GM19372 (cell line): ENCODE measurements around the gene MARCHF10.

Experiments used
- ATAC-seq: cut with Tn5 transposase; IDR thresholded peaks from one replicate; pipeline ENCODE4 v1.9.1; 2021; ENCODE audit warnings: mild to moderate bottlenecking, low read depth, moderate library complexity; ENCODE audit not compliant: unreplicated experiment

The MARCHF10 gene

DNA sequence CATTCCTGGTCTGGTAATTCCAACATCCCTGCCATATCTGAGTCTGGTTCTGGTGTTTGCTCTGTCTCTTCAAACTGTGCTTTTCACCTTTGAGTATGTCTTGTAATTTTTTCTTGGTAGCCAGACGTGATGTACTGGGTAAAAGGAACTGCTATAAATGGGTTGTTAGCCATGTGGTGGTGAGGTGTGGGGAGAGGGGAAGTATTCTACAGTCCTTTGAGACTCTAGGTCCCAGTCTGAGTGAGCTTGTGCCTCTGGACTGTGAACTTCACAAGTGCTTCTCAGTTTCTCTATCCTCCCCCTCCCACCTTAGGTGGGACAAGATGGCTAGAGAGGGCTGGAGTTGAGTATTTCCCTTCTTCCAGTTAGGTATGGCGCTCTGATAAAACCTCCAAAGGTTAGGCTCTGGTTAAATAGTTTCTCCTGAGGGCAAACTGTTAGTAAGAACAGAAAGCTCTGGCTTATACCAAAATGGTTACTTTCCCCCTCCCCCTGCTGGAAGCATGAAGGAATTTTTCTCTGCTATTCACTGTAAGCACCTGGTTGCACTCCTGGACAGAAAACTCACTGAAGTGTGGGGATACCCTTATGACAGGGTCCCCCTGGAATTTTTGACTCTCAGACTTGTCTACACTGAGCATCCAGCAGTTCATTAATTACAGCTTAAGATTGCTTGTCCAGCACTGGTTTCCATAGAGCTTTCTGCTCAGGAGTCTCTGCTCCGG lies 87.8 kb downstream of the MARCHF10 start:
- no peak for ATAC-seq

GRCh38 chr17:62719586-62719985 lies 88.5 kb downstream of the MARCHF10 start:
- ATAC-seq, result no peak

DNA sequence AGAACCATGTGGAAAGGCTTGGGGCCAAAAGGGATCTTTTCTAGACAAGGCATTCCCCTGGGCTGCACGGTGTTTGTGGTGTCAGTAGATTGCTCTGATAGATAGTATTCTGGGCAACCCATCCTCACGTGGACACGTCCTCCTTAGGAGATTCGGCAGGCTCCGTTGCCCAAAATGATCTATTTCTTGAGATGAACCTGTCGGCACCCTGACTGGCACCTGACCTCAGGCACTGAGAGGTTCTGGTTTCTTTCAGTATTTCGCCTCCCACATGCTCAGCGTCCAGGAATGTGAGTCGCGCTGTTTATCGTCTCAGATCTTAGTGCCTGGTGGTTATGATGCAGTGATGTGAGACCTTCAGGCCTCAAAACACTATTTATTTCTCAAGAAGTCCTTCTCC lies 89.7 kb downstream of the MARCHF10 start:
- no peak for ATAC-seq

- no peak for ATAC-seq
Measured at GRCh38 chr17:62717889-62718288, 90.2 kb downstream of the MARCHF10 start.

DNA sequence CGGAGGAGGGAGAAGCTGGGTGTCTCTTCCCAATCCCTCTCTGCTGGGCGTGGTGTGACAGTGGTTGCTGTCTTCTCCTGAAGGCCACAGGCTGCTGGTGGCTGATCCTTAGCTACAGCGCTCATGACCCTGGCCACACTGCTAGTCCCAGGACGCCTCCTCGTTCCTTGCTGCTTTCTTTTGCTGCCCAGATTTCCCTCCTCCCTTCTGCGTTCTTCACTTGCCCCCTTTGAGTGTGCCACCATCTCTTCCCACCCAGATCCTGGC lies 90.6 kb downstream of the MARCHF10 start:
- ATAC-seq, result no peak

GRCh38 chr17:62716834-62717588 lies 91.1 kb downstream of the MARCHF10 start:
- ATAC-seq, result no peak

DNA sequence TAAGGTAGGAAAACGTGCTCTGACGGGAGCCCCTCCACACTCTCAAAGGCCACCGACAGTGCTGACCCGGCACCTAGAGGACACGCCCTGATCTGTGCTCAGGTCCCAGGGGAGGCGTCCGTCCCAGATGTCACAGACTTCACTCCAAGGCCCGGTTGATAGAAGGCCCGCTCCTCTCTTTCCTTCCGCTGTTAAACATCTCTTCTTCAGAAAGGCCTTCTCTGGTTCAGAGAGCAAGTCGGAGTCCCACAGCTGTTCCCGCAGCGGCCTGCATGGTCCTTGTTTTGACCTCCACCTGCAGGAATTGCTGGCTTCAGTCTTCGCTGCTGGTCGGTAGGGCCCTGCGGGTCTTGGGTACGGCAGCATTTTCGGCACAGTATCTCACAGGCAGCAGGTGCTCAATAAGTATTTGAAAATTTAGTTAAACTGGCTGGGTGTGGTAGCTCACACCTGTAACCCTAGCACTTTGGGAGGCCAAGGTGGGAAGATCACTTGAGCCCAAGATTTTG lies 92.2 kb downstream of the MARCHF10 start:
- ATAC-seq, result no peak

- ATAC-seq, result no peak
Measured at GRCh38 chr17:62714016-62714777, 93.9 kb downstream of the MARCHF10 start.

- no peak for ATAC-seq
Measured at GRCh38 chr17:62713086-62713881, 94.8 kb downstream of the MARCHF10 start.

DNA sequence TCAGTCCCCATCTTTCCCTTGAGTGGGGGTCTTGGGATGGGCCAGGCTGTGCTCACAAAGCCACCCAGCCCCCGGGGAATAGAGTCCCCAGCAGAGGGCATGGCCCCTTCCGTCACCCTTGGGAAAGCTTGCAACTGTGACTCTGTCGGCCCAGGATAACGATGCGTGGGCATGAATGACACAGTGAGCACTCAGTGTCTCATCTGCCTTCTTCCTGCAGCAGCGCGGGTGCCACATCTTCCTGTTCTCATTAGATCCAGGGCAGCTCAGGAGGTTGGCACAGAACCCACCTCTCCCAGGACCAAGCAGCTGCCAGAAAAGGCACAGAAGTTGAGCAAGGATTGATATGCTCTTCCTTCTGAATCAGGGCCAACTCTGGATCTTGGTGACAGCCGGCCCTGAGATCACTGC lies 95.9 kb downstream of the MARCHF10 start:
- no peak for ATAC-seq

GRCh38 chr17:62708587-62708986 lies 99.5 kb downstream of the MARCHF10 start:
- no peak for ATAC-seq

GRCh38 chr17:62707425-62707739 lies 100.7 kb downstream of the MARCHF10 start:
- ATAC-seq, result no peak

GRCh38 chr17:62706598-62707424 lies 101.3 kb downstream of the MARCHF10 start:
- ATAC-seq, result no peak

DNA sequence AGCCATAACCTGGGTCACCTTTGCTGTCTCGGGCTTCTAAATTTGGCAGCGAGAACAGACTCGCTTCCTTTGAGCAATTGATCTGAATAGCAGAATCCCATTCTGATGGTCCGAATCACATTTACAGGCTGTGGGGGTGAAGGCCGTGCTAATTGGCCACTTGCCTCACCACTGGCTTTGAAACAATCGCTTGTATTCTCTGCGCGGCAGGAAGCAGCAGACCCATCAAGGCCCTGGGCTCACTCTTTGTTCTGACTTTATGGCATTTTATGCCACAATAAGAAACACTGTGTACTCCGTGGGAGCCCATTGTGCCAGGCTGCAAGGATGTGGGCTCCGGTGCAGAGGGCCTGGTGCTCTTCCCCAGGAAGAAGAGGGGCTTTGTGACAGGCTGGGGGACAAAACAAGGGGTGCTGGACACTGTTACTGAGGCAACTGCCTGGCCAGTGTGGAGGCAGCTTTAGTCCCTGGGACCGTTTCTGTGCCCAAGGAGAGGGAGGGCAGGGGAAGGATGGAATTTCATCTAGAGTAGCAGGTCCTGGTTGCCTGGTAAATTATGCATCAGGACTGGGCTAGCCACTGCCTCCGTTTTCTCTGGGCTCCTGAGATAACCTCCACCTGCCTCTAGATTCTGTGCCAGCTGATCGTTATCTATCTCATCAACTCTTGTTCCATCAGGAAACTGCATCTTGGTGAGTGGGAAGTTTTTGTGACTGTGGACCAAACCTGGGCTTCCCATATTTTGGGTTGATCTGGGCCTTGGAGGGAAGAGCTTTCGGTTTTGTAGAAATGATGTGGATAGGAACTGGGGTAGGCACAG lies 102.1 kb downstream of the MARCHF10 start:
- ATAC-seq, result no peak

GRCh38 chr17:62705156-62705777 lies 102.8 kb downstream of the MARCHF10 start:
- no peak for ATAC-seq

DNA sequence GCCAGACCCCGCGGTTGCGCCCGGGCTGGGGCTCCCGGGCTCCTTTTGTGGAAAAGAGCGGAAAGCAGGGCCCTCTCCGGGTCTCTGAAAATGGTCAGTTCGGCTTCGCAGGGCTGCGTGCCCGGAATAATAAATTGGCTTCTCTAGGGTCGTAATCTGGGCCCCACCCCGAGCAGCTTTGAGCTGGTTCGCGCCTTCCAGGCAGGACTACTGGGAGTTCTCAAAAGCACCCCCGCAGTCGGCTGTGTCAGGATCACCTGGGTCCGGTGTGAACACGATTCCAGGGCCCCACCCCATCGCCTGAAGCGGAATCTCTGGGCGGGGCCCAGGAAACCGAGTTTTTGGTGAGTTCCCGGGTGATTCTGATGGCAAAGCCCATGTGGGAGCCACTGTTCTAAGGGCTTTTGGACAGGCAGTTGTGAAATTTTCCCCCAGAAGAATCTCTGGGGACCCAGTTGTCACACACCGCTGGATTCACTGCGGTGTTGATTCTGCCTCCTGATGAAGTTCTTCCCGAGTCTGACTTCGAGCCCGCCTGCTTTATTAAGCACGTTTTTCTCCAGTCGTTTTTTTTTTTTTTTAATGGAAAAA lies 103.6 kb downstream of the MARCHF10 start:
- peak; percentile 15 for ATAC-seq

DNA sequence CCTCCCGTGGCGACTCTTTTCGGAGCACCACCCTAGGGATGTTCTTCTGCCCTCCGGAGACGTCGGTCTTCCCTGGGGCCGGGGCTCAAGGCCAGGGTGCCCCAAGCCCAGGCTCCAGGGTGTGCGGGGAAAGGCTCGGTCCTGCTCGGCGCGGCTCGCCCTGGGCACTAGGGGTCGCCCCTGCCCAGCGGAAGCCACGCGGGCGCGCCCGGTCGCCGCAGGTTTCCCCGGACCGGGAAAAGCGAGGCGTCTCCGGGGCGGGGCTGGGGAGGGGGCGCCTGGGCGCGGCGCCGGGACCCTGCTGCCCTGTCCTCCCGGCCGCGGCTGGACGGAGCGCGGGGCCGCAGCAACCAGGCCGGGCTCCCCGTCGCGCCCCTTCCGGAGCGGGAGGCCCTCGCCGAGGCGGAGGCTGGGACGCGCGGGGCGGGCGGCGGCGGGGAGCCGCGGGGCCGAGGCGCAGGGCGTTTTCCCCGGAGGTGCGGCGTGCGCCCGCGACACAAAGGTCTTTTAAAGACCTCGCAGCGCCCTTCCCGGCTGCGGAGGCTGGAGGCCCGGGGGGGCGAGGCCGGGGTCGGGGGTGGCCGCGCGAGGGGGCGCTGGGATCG lies 104.2 kb downstream of the MARCHF10 start:
- peak; percentile 89 for ATAC-seq

GRCh38 chr17:62703261-62703775 lies 104.8 kb downstream of the MARCHF10 start:
- no peak for ATAC-seq
